ENCODE data around the gene RPL35. TPM values are rescaled to one million over a fixed set of nuclear protein-coding genes. Genes with fewer than 3 reads are reported as not detected.

Gene RPL35
- total RNA-seq, 4 donors from 2014 or later: 462 to 1,338 (median 588) TPM

DNA sequence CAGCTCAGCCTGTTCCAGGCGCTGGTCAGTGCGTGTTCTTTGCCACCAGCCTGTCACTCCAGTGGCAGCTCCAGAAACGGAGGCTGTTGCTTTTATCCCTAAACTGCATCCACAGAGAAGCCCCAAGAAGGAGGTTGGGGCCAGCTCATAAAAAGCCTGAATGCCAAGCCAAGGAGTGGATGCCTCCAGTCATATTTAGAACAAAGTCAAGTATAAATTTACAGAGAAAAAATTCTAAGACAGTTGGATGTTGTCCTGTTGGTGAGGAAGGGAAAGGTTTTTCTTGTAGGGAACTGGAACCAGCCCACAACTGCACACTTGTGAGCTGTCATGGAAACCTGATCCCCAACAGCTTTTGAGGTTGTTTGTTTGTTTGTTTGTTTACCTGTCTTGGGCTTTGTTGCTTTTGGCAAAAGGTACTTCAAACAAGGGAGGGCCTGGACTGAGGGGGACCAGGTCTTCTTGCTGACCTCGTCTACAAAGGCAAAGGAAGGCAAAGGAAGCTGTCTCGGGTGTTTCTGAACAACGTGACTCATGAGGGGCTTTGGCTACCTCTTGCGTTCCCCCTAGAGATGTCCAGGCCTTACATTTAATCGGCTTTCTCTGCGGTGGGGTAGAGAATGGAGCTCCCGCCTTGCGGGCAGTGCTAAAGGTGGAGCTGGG lies 48.1 kb downstream of the RPL35 start:
- Histone ChIP-seq H3K9me3 (no peaks in the 10 kb centered on the region), H3K4me1 (peaks cover 0 to 6% (median 0%) of the 10 kb centered on the region in 4 donors), H3K36me3 (no peaks in the 10 kb centered on the region), H3K27ac (no peak overlapping the region), H3K27me3 (no peaks in the 10 kb centered on the region), H3K4me3 (no peak overlapping the region)
- TF ChIP-seq, protein P1, sequence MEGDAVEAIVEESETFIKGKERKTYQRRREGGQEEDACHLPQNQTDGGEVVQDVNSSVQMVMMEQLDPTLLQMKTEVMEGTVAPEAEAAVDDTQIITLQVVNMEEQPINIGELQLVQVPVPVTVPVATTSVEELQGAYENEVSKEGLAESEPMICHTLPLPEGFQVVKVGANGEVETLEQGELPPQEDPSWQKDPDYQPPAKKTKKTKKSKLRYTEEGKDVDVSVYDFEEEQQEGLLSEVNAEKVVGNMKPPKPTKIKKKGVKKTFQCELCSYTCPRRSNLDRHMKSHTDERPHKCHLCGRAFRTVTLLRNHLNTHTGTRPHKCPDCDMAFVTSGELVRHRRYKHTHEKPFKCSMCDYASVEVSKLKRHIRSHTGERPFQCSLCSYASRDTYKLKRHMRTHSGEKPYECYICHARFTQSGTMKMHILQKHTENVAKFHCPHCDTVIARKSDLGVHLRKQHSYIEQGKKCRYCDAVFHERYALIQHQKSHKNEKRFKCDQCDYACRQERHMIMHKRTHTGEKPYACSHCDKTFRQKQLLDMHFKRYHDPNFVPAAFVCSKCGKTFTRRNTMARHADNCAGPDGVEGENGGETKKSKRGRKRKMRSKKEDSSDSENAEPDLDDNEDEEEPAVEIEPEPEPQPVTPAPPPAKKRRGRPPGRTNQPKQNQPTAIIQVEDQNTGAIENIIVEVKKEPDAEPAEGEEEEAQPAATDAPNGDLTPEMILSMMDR (IDR thresholded peaks at IDR 0.05): no peak
- TF ChIP-seq POLR2A (IDR thresholded peaks at IDR 0.05): no peak
- DNase-seq: no peak

DNA sequence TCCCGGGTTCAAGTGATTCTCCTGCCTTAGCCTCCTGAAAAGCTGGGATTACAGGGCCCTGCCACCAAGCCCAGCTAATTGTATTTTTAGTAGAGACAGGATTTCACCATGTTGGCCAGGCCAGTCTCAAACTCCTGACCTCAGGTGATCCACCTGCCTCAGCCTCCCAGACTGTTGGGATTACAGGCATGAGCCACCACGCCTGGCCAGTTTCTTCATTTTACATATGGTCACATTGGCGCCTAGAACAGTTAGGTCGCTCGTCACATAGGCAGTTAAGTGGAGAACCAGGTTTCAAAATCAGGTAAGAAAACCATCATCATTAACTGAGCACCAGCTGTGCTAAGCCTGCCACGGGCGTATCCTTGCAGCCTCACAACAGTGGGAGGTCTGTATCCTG lies 48.7 kb downstream of the RPL35 start:
- H3K27me3 ChIP-seq: no peaks in the 10 kb centered on the region
- no peaks in the 10 kb centered on the region for H3K36me3 ChIP-seq
- DNase-seq: no peak
- H3K27ac ChIP-seq: peak overlapping the region in 1 of 4 donors; percentile 41
- H3K4me1 ChIP-seq: peaks cover 0 to 6% (median 0%) of the 10 kb centered on the region in 4 donors
- no peaks in the 10 kb centered on the region for H3K9me3 ChIP-seq
- no peak for TF ChIP-seq POLR2A (IDR thresholded peaks at IDR 0.05)
- TF ChIP-seq, protein P1 (IDR thresholded peaks at IDR 0.05): no peak
- H3K4me3 ChIP-seq: no peak overlapping the region

DNA sequence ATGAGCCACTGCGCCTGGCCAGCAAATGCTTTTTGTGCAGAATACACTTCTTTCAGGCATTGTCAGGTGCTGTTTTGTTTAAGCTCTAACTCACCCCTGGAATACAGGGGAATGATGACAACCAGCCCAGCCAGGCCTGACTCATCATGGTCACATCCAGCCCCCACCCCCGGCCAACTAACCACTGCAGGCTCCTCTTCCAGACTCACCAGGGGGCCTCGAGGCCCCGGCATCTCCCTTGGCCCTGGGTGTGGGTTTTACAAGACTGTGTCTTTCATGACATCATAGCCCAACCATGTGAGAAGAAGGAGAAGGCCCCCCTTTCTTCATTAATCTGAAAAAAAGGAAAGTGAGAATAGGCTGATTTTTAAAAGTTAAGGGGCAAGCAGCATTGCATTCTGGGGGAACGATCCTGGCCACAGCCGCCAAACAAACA lies 49.3 kb downstream of the RPL35 start:
- DNase-seq: peak in 1 of 3 donors; percentile 57
- peaks cover 0 to 6% (median 0%) of the 10 kb centered on the region in 4 donors for H3K4me1 ChIP-seq
- TF ChIP-seq, protein P1 (IDR thresholded peaks at IDR 0.05): no peak
- no peak for TF ChIP-seq POLR2A (IDR thresholded peaks at IDR 0.05)
- no peak overlapping the region for H3K4me3 ChIP-seq
- no peaks in the 10 kb centered on the region for H3K36me3 ChIP-seq
- H3K9me3 ChIP-seq: no peaks in the 10 kb centered on the region
- H3K27ac ChIP-seq: peak overlapping the region in 1 of 4 donors; percentile 41
- no peaks in the 10 kb centered on the region for H3K27me3 ChIP-seq

DNA sequence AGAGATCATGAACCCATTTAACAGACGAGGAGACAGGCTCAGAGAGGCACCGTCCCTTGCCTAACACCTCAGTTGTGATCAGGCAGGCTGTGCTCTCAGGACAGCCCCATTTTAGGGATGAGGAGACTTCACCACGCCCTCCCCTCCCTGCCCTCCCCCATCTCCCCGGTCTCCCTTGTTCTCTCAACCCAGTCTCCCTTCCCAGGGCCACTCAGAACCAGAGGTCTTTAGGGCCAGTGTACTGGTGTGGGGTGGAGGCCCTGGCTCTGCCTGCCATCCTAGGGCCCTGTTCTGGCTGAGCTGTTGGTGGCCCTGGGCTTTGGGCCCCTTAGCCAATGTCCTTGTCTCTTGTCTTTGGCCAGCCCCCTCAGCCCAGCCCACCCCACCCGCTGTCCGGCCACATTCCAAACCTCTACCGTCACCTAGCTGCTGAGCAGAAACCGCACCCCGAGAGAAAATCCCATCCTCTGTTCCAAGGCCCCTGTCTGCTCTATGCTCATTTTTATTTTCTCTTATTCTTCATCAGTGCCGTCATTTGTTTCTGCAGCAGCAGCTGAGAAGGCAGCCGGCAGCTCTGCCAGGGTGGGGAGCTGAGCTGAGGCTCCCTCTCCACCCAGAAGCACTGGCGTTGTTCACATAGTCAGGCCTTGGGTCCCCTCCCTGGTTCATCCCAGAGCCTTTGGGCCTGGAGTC lies 50.9 kb downstream of the RPL35 start:
- peaks cover 0 to 6% (median 0%) of the 10 kb centered on the region in 4 donors for H3K4me1 ChIP-seq
- peak overlapping the region in 2 of 4 donors; percentile 19 to 41 for H3K27ac ChIP-seq
- TF ChIP-seq, protein P1 (IDR thresholded peaks at IDR 0.05): no peak
- TF ChIP-seq POLR2A (IDR thresholded peaks at IDR 0.05): no peak
- H3K4me3 ChIP-seq: no peak overlapping the region
- H3K27me3 ChIP-seq: no peaks in the 10 kb centered on the region
- H3K36me3 ChIP-seq: no peaks in the 10 kb centered on the region
- DNase-seq: no peak
- no peaks in the 10 kb centered on the region for H3K9me3 ChIP-seq

DNA sequence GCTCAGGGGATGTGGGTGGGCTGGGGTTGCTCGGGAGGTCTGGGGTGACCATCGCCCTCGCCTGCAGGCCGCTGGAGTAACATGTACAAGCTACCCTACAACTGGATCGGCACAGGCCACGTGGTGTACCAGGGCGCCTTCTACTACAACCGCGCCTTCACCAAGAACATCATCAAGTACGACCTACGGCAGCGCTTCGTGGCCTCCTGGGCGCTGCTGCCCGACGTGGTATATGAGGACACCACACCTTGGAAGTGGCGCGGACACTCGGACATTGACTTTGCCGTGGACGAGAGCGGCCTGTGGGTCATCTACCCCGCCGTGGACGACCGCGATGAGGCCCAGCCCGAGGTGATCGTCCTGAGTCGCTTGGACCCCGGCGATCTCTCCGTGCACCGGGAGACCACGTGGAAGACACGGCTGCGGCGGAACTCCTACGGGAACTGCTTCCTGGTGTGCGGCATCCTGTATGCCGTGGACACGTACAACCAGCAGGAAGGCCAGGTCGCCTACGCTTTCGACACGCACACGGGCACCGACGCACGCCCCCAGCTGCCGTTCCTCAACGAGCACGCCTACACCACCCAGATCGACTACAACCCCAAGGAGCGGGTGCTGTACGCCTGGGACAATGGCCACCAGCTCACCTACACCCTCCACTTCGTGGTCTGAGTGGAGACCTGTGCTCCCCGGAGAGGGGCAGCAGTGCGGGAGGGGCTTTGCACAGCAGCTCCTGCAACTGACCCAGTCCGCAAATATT lies 51.8 kb downstream of the RPL35 start:
- DNase-seq: no peak
- no peaks in the 10 kb centered on the region for H3K36me3 ChIP-seq
- TF ChIP-seq, protein P1 (IDR thresholded peaks at IDR 0.05): no peak
- TF ChIP-seq POLR2A (IDR thresholded peaks at IDR 0.05): no peak
- peak overlapping the region in 1 of 4 donors; percentile 19 for H3K27ac ChIP-seq
- peaks cover 0 to 6% (median 0%) of the 10 kb centered on the region in 4 donors for H3K4me1 ChIP-seq
- H3K4me3 ChIP-seq: no peak overlapping the region
- no peaks in the 10 kb centered on the region for H3K27me3 ChIP-seq
- H3K9me3 ChIP-seq: no peaks in the 10 kb centered on the region

All from Peyer's patch (tissue), 4 donors.